Right atrium auricular region (tissue), 2 donors: ENCODE results near the gene ATG5. TPM values are rescaled to one million over a fixed set of nuclear protein-coding genes. Genes with fewer than 3 reads are reported as not detected.

ENCODE experiments used
- DNase-seq: peaks from one replicate; pipeline ENCODE4 v3.0.0-alpha.2; 2019; ENCODE audit warnings: low spot score
- H3K27ac ChIP-seq, 2 donors: fragments of 200-600 bp; sonication (generic); 1 replicate in 1 of 2; 2 replicates in 1 of 2; pipeline ENCODE4 v1.5.1; 2016 to 2019
- H3K27me3 ChIP-seq, 2 donors: fragments of 200-600 bp; sonication (generic); one replicate each; pipeline versions ENCODE4 v1.5.1 to v1.6.0; 2017 to 2019
- H3K36me3 ChIP-seq: fragments of 200-600 bp; sonication (generic); one replicate; pipeline ENCODE4 v1.5.1; 2016
- H3K4me1 ChIP-seq, 2 donors: fragments of 200-600 bp; sonication (generic); one replicate each; pipeline versions ENCODE4 v1.5.1 to v1.6.0; 2017 to 2019
- H3K4me3 ChIP-seq, 2 donors: fragments of 200-600 bp; sonication (generic); 1 replicate in 1 of 2; 2 replicates in 1 of 2; pipeline ENCODE4 v1.5.1; 2017 to 2019; ENCODE audit warnings: mild to moderate bottlenecking in 1 of 2, moderate library complexity in 1 of 2
- H3K9me3 ChIP-seq, 2 donors: fragments of 200-600 bp; sonication (generic); one replicate each; pipeline ENCODE4 v1.5.1; 2019
- total RNA-seq, 2 donors: library from RNA; depleted of rRNA; stranded (reverse); fragments of >200 nt; gene quantifications; one replicate each; pipeline ENCODE4 v1.1.0, GENCODE V29; 2016
- TF ChIP-seq, protein P1 (sequence below), 2 donors: fragments of 200-600 bp; sonication (generic); IDR thresholded peaks; one replicate each; pipeline ENCODE4 v1.5.1; 2019; ENCODE audit warnings: antibody characterized with exemption in 2 of 2

The ATG5 gene
- total RNA-seq, 2 donors from 2014 or later, result 11.0 to 18.0 TPM

DNA sequence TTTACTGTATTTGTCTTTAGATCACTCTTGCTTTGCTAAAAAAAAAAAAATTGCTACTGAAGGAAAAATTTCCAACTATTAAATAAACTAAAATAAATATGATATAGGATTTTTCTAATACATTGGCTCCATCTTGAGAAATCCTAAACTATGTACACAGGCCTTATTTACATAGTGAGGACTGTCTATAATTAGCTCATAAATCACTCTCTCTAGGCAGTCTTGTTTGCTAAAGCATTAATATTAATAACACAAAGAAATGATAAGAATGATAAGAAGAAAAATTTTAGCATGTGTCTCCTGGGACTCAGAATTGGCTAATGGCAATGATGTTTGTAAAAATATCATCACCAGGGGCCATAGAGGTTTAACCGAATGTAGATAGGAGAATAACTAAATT lies 21.7 kb upstream of the ATG5 start:
- DNase-seq, result no peak
- no peaks in the 10 kb centered on the region for H3K27me3 ChIP-seq
- no peaks in the 10 kb centered on the region for H3K36me3 ChIP-seq
- no peak overlapping the region for H3K27ac ChIP-seq
- H3K9me3 ChIP-seq, result no peaks in the 10 kb centered on the region
- TF ChIP-seq, protein P1, sequence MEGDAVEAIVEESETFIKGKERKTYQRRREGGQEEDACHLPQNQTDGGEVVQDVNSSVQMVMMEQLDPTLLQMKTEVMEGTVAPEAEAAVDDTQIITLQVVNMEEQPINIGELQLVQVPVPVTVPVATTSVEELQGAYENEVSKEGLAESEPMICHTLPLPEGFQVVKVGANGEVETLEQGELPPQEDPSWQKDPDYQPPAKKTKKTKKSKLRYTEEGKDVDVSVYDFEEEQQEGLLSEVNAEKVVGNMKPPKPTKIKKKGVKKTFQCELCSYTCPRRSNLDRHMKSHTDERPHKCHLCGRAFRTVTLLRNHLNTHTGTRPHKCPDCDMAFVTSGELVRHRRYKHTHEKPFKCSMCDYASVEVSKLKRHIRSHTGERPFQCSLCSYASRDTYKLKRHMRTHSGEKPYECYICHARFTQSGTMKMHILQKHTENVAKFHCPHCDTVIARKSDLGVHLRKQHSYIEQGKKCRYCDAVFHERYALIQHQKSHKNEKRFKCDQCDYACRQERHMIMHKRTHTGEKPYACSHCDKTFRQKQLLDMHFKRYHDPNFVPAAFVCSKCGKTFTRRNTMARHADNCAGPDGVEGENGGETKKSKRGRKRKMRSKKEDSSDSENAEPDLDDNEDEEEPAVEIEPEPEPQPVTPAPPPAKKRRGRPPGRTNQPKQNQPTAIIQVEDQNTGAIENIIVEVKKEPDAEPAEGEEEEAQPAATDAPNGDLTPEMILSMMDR (IDR thresholded peaks at IDR 0.05), result no peak
- no peaks in the 10 kb centered on the region for H3K4me1 ChIP-seq
- no peak overlapping the region for H3K4me3 ChIP-seq

DNA sequence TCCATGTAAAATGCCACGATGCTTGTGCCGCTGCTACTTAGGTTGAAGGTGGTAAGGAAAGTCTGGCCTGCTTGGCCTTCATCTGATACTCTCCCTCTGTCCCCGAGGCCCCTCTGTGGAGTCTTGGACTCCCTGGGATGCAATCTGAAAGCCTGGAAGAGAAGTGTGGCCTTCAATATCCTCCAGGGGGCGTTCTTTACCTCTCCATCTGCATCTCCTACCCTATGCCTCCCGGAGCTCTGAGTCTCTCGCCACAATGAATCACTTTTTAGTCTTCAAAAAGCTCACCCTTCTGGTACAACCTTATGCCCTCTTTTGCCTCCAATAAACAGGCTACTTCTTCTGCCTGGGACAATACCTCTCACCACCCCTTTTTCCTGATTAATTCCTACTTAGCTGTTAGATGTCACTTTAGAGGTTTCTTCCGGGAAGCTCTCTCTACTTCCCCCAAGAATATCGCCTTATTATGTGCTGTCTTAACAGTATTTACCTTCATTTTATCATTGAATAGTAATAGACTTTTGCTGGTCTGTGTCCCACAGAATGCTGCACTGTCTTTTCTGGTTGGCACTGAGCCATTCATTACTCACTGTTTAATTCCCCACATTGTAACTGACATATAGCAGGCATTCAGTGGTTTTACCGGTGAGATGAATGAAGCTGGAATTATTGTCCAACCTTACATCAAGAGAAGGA lies 13.9 kb upstream of the ATG5 start:
- Histone ChIP-seq H3K4me3 (no peak overlapping the region), H3K27ac (no peak overlapping the region), H3K9me3 (no peaks in the 10 kb centered on the region), H3K36me3 (no peaks in the 10 kb centered on the region), H3K4me1 (peaks cover 0 to 4% of the 10 kb centered on the region in 2 donors), H3K27me3 (no peaks in the 10 kb centered on the region)
- no peak for DNase-seq
- TF ChIP-seq, protein P1 (IDR thresholded peaks at IDR 0.05), result peak; percentile 48 to 74

DNA sequence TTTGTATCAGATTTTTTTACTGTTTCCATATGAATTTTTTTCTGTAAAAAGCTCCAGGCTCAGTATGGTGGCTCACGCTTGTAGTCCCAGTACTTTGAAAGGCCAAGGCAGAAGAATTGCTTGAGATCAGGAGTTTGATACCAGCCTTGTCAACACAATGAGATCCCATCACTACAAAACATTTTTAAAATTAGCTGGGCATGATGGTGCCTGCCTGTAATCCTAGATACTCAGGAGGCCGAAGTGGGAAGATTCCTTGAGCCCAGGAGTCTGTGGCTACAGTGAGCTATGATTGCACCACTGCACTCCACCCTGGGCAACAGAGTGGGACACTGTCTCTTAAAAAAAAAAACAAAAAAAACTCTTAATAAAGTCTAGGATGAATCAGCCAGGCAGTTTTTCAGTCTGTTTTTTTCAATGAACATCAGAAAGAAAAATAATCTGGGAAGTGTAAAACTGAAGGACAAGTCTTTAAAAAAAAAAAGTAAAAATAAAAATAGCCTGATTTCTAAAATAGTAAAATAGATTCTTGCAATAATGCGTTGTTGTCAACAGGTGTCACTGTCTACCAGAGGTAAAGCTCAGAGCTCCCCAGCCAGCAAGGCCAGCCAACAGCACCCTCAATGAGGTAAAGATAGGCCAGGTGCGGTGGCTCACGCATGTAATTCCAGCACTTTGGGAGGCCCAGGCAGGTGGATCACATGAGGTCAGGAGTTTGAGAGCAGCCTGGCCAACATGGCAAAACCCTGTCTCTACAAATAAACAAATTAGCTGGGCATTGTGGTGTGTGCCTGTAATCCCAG lies 9.3 kb upstream of the ATG5 start:
- Histone ChIP-seq H3K4me1 (peaks cover 0 to 4% of the 10 kb centered on the region in 2 donors), H3K27ac (no peak overlapping the region), H3K27me3 (no peaks in the 10 kb centered on the region), H3K4me3 (no peak overlapping the region), H3K9me3 (no peaks in the 10 kb centered on the region), H3K36me3 (no peaks in the 10 kb centered on the region)
- peak; percentile 60 for DNase-seq
- TF ChIP-seq, protein P1 (IDR thresholded peaks at IDR 0.05), result peak in 1 of 2 donors; percentile 67

DNA sequence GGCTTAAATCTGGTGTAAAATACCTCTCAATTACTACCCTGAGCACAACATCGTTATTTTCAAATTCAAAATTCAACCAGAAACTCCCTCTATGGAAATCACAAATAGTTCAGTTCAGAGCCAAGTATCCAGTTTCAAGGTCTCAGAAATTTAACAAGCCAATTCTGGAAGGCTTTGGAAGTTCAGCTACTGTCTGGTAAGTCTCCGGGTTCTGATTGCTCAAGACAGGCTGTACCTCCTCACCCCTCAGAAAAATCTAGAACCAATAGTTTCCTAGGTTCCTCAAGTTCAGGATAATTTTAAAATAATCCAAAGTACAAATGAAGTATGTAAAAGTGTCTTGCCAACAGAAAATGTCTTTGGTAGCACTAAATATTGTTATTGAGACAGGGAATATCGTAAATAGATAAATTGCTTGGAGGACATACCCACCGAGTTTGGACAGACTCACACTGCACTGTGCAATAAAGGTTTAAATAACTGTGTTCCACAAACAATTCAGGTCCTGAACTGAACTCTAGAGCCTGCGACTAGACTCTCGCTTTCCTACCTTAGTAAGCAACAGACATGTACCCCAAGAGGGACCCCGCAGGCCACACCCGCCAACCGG lies 729 bp downstream of the ATG5 start:
- H3K27me3 ChIP-seq, result no peaks in the 10 kb centered on the region
- DNase-seq, result no peak
- peaks cover 0 to 12% of the 10 kb centered on the region in 2 donors for H3K4me1 ChIP-seq
- no peaks in the 10 kb centered on the region for H3K36me3 ChIP-seq
- no peaks in the 10 kb centered on the region for H3K9me3 ChIP-seq
- TF ChIP-seq, protein P1 (IDR thresholded peaks at IDR 0.05), result no peak
- H3K27ac ChIP-seq, result peak overlapping the region; percentile 91 to 95
- peak overlapping the region; percentile 76 to 94 for H3K4me3 ChIP-seq

DNA sequence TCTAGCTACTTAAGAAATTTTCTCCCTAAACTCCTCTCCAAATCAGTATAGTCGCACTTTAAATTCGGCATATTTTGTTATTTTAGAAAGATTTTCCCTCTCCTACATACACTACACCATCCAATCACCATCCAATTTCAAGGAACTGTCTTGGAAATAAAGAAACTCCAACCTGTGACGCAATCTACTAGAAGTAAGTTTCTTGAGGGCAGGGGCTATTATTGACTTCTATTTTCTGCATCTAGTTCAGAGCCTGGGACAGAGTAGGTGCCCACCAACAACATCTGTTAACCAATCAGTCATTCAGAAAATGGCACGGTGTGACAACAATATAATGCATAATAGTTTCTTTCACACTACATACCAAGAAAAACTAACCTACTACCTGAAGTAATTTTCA lies 3.6 kb downstream of the ATG5 start:
- H3K36me3 ChIP-seq, result no peaks in the 10 kb centered on the region
- no peak for DNase-seq
- no peaks in the 10 kb centered on the region for H3K27me3 ChIP-seq
- TF ChIP-seq, protein P1 (IDR thresholded peaks at IDR 0.05), result no peak
- no peaks in the 10 kb centered on the region for H3K9me3 ChIP-seq
- no peak overlapping the region for H3K27ac ChIP-seq
- no peak overlapping the region for H3K4me3 ChIP-seq
- peaks cover 0 to 20% of the 10 kb centered on the region in 2 donors for H3K4me1 ChIP-seq
